Measurements from ENCODE around the gene KRT83. TPM values are rescaled to one million over a fixed set of nuclear protein-coding genes. Genes with fewer than 3 reads are reported as not detected.

Gene KRT83
- total RNA-seq, 2 experiments from 2014 or later = not detected

GRCh38 chr12:52355176-52355575 is 34.0 kb upstream of the KRT83 start:
- POLR2A ChIA-PET = no interaction called here

GRCh38 chr12:52354200-52354599 is 33.0 kb upstream of the KRT83 start:
- no peaks in the 10 kb centered on the region for H3K27me3 Mint-ChIP-seq
- intact Hi-C loops (cut with micrococcal nuclease) = no loop called here
- ChIA-PET CTCF (interaction anchor here (1.2 kb wide), 1 partner anchor 197 kb away, joined by 3 read pairs; no protein-coding TSS in a partner anchor), POLR2A (no interaction called here)
- H3K36me3 Mint-ChIP-seq (ENCODE audit: low read depth) = no peaks in the 10 kb centered on the region
- no peak for DNase-seq
- H3K9me3 Mint-ChIP-seq = no peaks in the 10 kb centered on the region
- TF ChIP-seq CTCF (IDR thresholded peaks at IDR 0.05) = no peak
- no peak for ATAC-seq
- peaks cover 33% of the 10 kb centered on the region for H3K4me1 Mint-ChIP-seq (ENCODE audit: low read depth)
- H3K27ac Mint-ChIP-seq = no peak overlapping the region
- no peak overlapping the region for H3K4me3 Mint-ChIP-seq

More at GRCh38 chr12:52355176-52355575, 34.0 kb upstream of the KRT83 start:
- Mint-ChIP-seq H3K27me3 (no peaks in the 10 kb centered on the region), H3K4me1 (ENCODE audit: low read depth) (peaks cover 39% of the 10 kb centered on the region), H3K4me3 (no peak overlapping the region), H3K9me3 (no peaks in the 10 kb centered on the region), H3K36me3 (ENCODE audit: low read depth) (no peaks in the 10 kb centered on the region), H3K27ac (no peak overlapping the region)
- CTCF ChIA-PET = no interaction called here
- no peak for ATAC-seq
- TF ChIP-seq CTCF (IDR thresholded peaks at IDR 0.05) = no peak
- DNase-seq = no peak
- intact Hi-C loops (cut with micrococcal nuclease) = no loop called here

- TF ChIP-seq CTCF (IDR thresholded peaks at IDR 0.05) = no peak
- Mint-ChIP-seq H3K27ac (no peak overlapping the region), H3K4me3 (no peak overlapping the region), H3K9me3 (no peaks in the 10 kb centered on the region), H3K36me3 (ENCODE audit: low read depth) (no peaks in the 10 kb centered on the region), H3K27me3 (no peaks in the 10 kb centered on the region), H3K4me1 (ENCODE audit: low read depth) (peaks cover 29% of the 10 kb centered on the region)
- DNase-seq (no peak), ATAC-seq (no peak)
- intact Hi-C loops (cut with micrococcal nuclease) = no loop called here
- POLR2A ChIA-PET = no interaction called here
- CTCF ChIA-PET = interaction anchor here (0.8 to 3.3 kb wide), 4 partner anchors 8 to 531 kb away, joined by 3 to 19 read pairs (median 5); no protein-coding TSS in a partner anchor
These were observed 32.6 kb upstream of the KRT83 start for GRCh38 chr12:52353766-52354165.

- ATAC-seq (no peak), DNase-seq (no peak)
- Mint-ChIP-seq H3K27me3 (peaks cover 1% of the 10 kb centered on the region), H3K27ac (no peak overlapping the region), H3K9me3 (no peaks in the 10 kb centered on the region), H3K4me1 (ENCODE audit: low read depth) (peaks cover 22% of the 10 kb centered on the region), H3K4me3 (no peak overlapping the region), H3K36me3 (ENCODE audit: low read depth) (no peaks in the 10 kb centered on the region)
- TF ChIP-seq CTCF (IDR thresholded peaks at IDR 0.05) = no peak
- ChIA-PET POLR2A (interaction anchor here (1.0 kb wide), 1 partner anchor 9 kb away, joined by 3 read pairs; no protein-coding TSS in a partner anchor), CTCF (interaction anchor here (0.8 to 3.3 kb wide), 3 partner anchors 9 to 532 kb away, joined by 3 to 19 read pairs (median 7); no protein-coding TSS in a partner anchor)
- intact Hi-C loops (cut with micrococcal nuclease) = no loop called here
These were observed 31.8 kb upstream of the KRT83 start for GRCh38 chr12:52352951-52353350.

- peak; percentile 64 for DNase-seq
- Mint-ChIP-seq H3K4me3 (no peak overlapping the region), H3K27ac (no peak overlapping the region), H3K27me3 (peaks cover 1% of the 10 kb centered on the region), H3K36me3 (ENCODE audit: low read depth) (no peaks in the 10 kb centered on the region), H3K9me3 (no peaks in the 10 kb centered on the region), H3K4me1 (ENCODE audit: low read depth) (peaks cover 18% of the 10 kb centered on the region)
- ChIA-PET CTCF (interaction anchor here (0.8 to 3.3 kb wide), 7 partner anchors 10 to 528 kb away, joined by 3 to 19 read pairs (median 4); no protein-coding TSS in a partner anchor), POLR2A (interaction anchor here (1.5 kb wide), 1 partner anchor 10 kb away, joined by 5 read pairs; no protein-coding TSS in a partner anchor)
- no peak for TF ChIP-seq CTCF (IDR thresholded peaks at IDR 0.05)
- intact Hi-C loops (cut with micrococcal nuclease) = no loop called here
- ATAC-seq = peak; percentile 79
These were observed 30.2 kb upstream of the KRT83 start for GRCh38 chr12:52351196-52352059.

Measured in activated CD8-positive, alpha-beta T cell treated with anti-CD3 and anti-CD28 coated beads for 36 hours (primary cell).